ENCODE results near the gene ITPKB.

GRCh38 chr1:226712742-226713419, 26.2 kb downstream of the ITPKB start:
- TF ChIP-seq EZH2phosphoT487 (IDR thresholded peaks at IDR 0.05; ENCODE audit: borderline replicate concordance, low read length) (no peak), CTCF (conservative IDR thresholded peaks at IDR 0.05; ENCODE audit: low read depth, low read length) (no peak), EZH2 (IDR thresholded peaks at IDR 0.05; ENCODE audit: low read length, unreplicated experiment) (no peak)

Data from PC-3 (cell line).